Measurements from ENCODE around the gene LYSMD1.

- no peak for TF ChIP-seq CTCF (conservative IDR thresholded peaks at IDR 0.05; ENCODE audit: low read length)
- TF ChIP-seq EZH2phosphoT487 (IDR thresholded peaks at IDR 0.05; ENCODE audit: borderline replicate concordance): no peak
These were observed 20.2 kb downstream of the LYSMD1 start for GRCh38 chr1:151145304-151146071.
